MM.1S (cell line): Measurements from ENCODE around the gene EIPR1.

Experiments used
- DNase-seq: peaks from one replicate; pipeline ENCODE4 v3.0.0-alpha.2; 2015
- H2AFZ ChIP-seq: fragments of 300-600 bp; sonication (generic); 2 replicates; pipeline ENCODE4 v1.6.0; 2016; ENCODE audit warnings: antibody characterized with exemption, low read length
- H3F3A ChIP-seq: fragments of 300-600 bp; sonication (generic); 2 replicates; pipeline ENCODE4 v1.6.1; 2016; ENCODE audit warnings: mild to moderate bottlenecking, antibody characterized with exemption, low read length, moderate library complexity, mixed read lengths; ENCODE audit not compliant: insufficient read depth
- H3K27ac ChIP-seq: fragments of 300-600 bp; sonication (generic); 2 replicates; pipeline ENCODE4 v1.5.1; 2016; ENCODE audit warnings: mild to moderate bottlenecking, low read length
- H3K27me3 ChIP-seq: fragments of 300-600 bp; sonication (generic); replicated peaks from 2 replicates; pipeline ENCODE4 v1.6.0; 2016; ENCODE audit warnings: low read length; ENCODE audit not compliant: insufficient read depth
- H3K36me3 ChIP-seq: fragments of 300-600 bp; sonication (generic); replicated peaks from 2 replicates; pipeline ENCODE4 v1.6.1; 2016; ENCODE audit warnings: mild to moderate bottlenecking, low read length, mixed read lengths; ENCODE audit not compliant: insufficient read depth
- H3K4me1 ChIP-seq: fragments of 300-600 bp; sonication (generic); 2 replicates; pipeline ENCODE4 v1.6.1; 2016; ENCODE audit warnings: low read length, mixed read lengths
- H3K4me2 ChIP-seq: fragments of 300-600 bp; sonication (generic); 2 replicates; pipeline ENCODE4 v1.6.0; 2016; ENCODE audit warnings: low read depth, low read length
- H3K4me3 ChIP-seq: fragments of 300-600 bp; sonication (generic); 2 replicates; pipeline ENCODE4 v1.5.1; 2016; ENCODE audit warnings: low read length, mixed read lengths
- H3K79me2 ChIP-seq: fragments of 300-600 bp; sonication (generic); 2 replicates; pipeline ENCODE4 v1.6.1; 2016; ENCODE audit warnings: mixed run types, low read length, mixed read lengths
- H3K9ac ChIP-seq: fragments of 300-600 bp; sonication (generic); 2 replicates; pipeline ENCODE4 v1.6.1; 2016; ENCODE audit warnings: low read length, mixed read lengths
- H3K9me2 ChIP-seq: fragments of 300-600 bp; sonication (generic); replicated peaks from 2 replicates; pipeline ENCODE4 v1.6.1; 2016; ENCODE audit warnings: mild to moderate bottlenecking, low read length, mixed read lengths; ENCODE audit not compliant: insufficient read depth
- H3K9me3 ChIP-seq: fragments of 300-600 bp; sonication (generic); replicated peaks from 2 replicates; pipeline ENCODE4 v1.6.1; 2016; ENCODE audit warnings: mild to moderate bottlenecking, low read length, mixed read lengths; ENCODE audit not compliant: insufficient read depth
- H4K20me1 ChIP-seq: fragments of 300-600 bp; sonication (generic); 2 replicates; pipeline ENCODE4 v1.6.1; 2016; ENCODE audit warnings: mild to moderate bottlenecking, low read length, moderate library complexity, mixed read lengths; ENCODE audit not compliant: insufficient read depth
- CTCF ChIP-seq: fragments of 300-600 bp; sonication (generic); IDR thresholded peaks from 2 replicates; pipeline ENCODE4 v1.5.1; 2016; ENCODE audit warnings: antibody characterized with exemption, low read length, mixed read lengths
- EZH2 ChIP-seq: fragments of 300-600 bp; sonication (generic); optimal IDR thresholded peaks from 2 replicates; pipeline ENCODE3; 2017; ENCODE audit warnings: low read depth, mild to moderate bottlenecking, antibody characterized with exemption, low read length, mixed read lengths
- EZH2phosphoT487 ChIP-seq: fragments of 300-600 bp; sonication (generic); IDR thresholded peaks from 2 replicates; pipeline ENCODE4 v1.6.1; 2018; ENCODE audit warnings: antibody characterized with exemption, low read length

EIPR1 gene

GRCh38 chr2:3265471-3265870, 112.1 kb downstream of the EIPR1 start:
- TF ChIP-seq EZH2, result no peak
- TF ChIP-seq EZH2phosphoT487, result no peak
- no peak for TF ChIP-seq CTCF

GRCh38 chr2:3264010-3264744, 113.4 kb downstream of the EIPR1 start:
- no peak overlapping the region for H3K4me3 ChIP-seq
- H3K9me3 ChIP-seq, result no peaks in the 10 kb centered on the region
- no peaks in the 10 kb centered on the region for H3K4me1 ChIP-seq
- H3K79me2 ChIP-seq, result no peaks in the 10 kb centered on the region
- no peak overlapping the region for H3K9ac ChIP-seq
- TF ChIP-seq EZH2phosphoT487, result no peak
- no peak for TF ChIP-seq EZH2
- no peak for TF ChIP-seq CTCF
- no peaks in the 10 kb centered on the region for H3K9me2 ChIP-seq
- H3F3A ChIP-seq, result no peaks in the 10 kb centered on the region
- H3K27me3 ChIP-seq, result no peaks in the 10 kb centered on the region
- no peak for DNase-seq
- H2AFZ ChIP-seq, result no peak overlapping the region
- H3K27ac ChIP-seq, result no peak overlapping the region
- H3K4me2 ChIP-seq, result no peak overlapping the region
- no peaks in the 10 kb centered on the region for H3K36me3 ChIP-seq
- H4K20me1 ChIP-seq, result no peaks in the 10 kb centered on the region

More at GRCh38 chr2:3265471-3265870, 112.1 kb downstream of the EIPR1 start:
- no peak overlapping the region for H3K27ac ChIP-seq
- H3K9me3 ChIP-seq, result no peaks in the 10 kb centered on the region
- no peaks in the 10 kb centered on the region for H4K20me1 ChIP-seq
- no peak overlapping the region for H3K4me2 ChIP-seq
- H3K9ac ChIP-seq, result no peak overlapping the region
- H3K36me3 ChIP-seq, result no peaks in the 10 kb centered on the region
- H3K9me2 ChIP-seq, result no peaks in the 10 kb centered on the region
- DNase-seq, result no peak
- no peaks in the 10 kb centered on the region for H3K4me1 ChIP-seq
- no peaks in the 10 kb centered on the region for H3K27me3 ChIP-seq
- H2AFZ ChIP-seq, result no peak overlapping the region
- no peaks in the 10 kb centered on the region for H3K79me2 ChIP-seq
- H3F3A ChIP-seq, result no peaks in the 10 kb centered on the region
- no peak overlapping the region for H3K4me3 ChIP-seq

GRCh38 chr2:3263487-3263886, 114.1 kb downstream of the EIPR1 start:
- Histone ChIP-seq H3K27ac (no peak overlapping the region), H3K27me3 (no peaks in the 10 kb centered on the region), H3K4me2 (no peak overlapping the region), H3K4me1 (no peaks in the 10 kb centered on the region), H4K20me1 (no peaks in the 10 kb centered on the region), H3K4me3 (no peak overlapping the region), H3K9me2 (no peaks in the 10 kb centered on the region), H3K79me2 (no peaks in the 10 kb centered on the region), H3K9ac (no peak overlapping the region), H2AFZ (no peak overlapping the region), H3K9me3 (no peaks in the 10 kb centered on the region), H3K36me3 (no peaks in the 10 kb centered on the region), H3F3A (no peaks in the 10 kb centered on the region)
- no peak for DNase-seq
- no peak for TF ChIP-seq EZH2
- no peak for TF ChIP-seq EZH2phosphoT487
- no peak for TF ChIP-seq CTCF
